Inflammatory macrophage (primary cell): ENCODE results near the gene CINP.
"Not testable (repeated sequence)": the region's sequence is repeated elsewhere in the genome, so short reads cannot be mapped to it uniquely, and the experiment has no call there.

Experiments used
- DNase-seq, 2 donors: peaks; one replicate each; pipeline ENCODE4 v3.0.0-alpha.2; 2020 to 2022

Gene CINP

GRCh38 chr14:102353126-102353619 is 9.5 kb downstream of the CINP start:
- DNase-seq = no peak

GRCh38 chr14:102352213-102352612 is 10.5 kb downstream of the CINP start:
- DNase-seq = no peak

GRCh38 chr14:102351593-102351992 is 11.1 kb downstream of the CINP start:
- DNase-seq = peak; percentile 11 to 30

GRCh38 chr14:102351023-102351422 is 11.7 kb downstream of the CINP start:
- DNase-seq = no peak

GRCh38 chr14:102348376-102348775 is 14.3 kb downstream of the CINP start:
- DNase-seq = no peak

GRCh38 chr14:102346645-102347044 is 16.0 kb downstream of the CINP start:
- DNase-seq = no peak

GRCh38 chr14:102345232-102345631 is 17.5 kb downstream of the CINP start:
- DNase-seq = no peak

- no peak for DNase-seq
Observed at GRCh38 chr14:102344485-102344884, 18.2 kb downstream of the CINP start.

- no peak for DNase-seq
Observed at GRCh38 chr14:102344084-102344483, 18.6 kb downstream of the CINP start.

- DNase-seq = no peak
Observed at GRCh38 chr14:102342238-102342637, 20.5 kb downstream of the CINP start.

- DNase-seq = no peak
Observed at GRCh38 chr14:102341566-102341965, 21.1 kb downstream of the CINP start.

- DNase-seq = no peak
Observed at GRCh38 chr14:102338724-102339123, 24.0 kb downstream of the CINP start.

- DNase-seq = no peak
Observed at GRCh38 chr14:102335163-102335562, 27.5 kb downstream of the CINP start.

GRCh38 chr14:102333795-102334705 is 28.6 kb downstream of the CINP start:
- peak; percentile 44 to 68 for DNase-seq

- peak; percentile 57 to 73 for DNase-seq
Observed at GRCh38 chr14:102333390-102333789, 29.3 kb downstream of the CINP start.

- no peak for DNase-seq
Observed at GRCh38 chr14:102330806-102331205, 31.9 kb downstream of the CINP start.

GRCh38 chr14:102329381-102329780 is 33.3 kb downstream of the CINP start:
- not testable (repeated sequence) for DNase-seq

GRCh38 chr14:102326583-102326982 is 36.1 kb downstream of the CINP start:
- no peak for DNase-seq

GRCh38 chr14:102325791-102326345 is 36.8 kb downstream of the CINP start:
- DNase-seq = no peak

- DNase-seq = peak; percentile 69 to 78
Observed at GRCh38 chr14:102323102-102323501, 39.6 kb downstream of the CINP start.

GRCh38 chr14:102321456-102322422 is 41.0 kb downstream of the CINP start:
- DNase-seq = no peak

GRCh38 chr14:102320671-102321455 is 41.8 kb downstream of the CINP start:
- DNase-seq = no peak
